Measurements from ENCODE around the gene KAZN.

Gene KAZN

GRCh38 chr1:15049067-15049466, 450.6 kb downstream of the KAZN start:
- Mint-ChIP-seq H3K27ac (no peak overlapping the region), H3K27me3 (ENCODE audit: low read depth, poor library complexity) (peaks cover 2% of the 10 kb centered on the region), H3K4me1 (peaks cover 4% of the 10 kb centered on the region), H3K9me3 (no peaks in the 10 kb centered on the region), H3K4me3 (no peak overlapping the region), H3K36me3 (ENCODE audit: low read depth) (peaks cover 18% of the 10 kb centered on the region)
- DNase-seq: no peak
- no peak for TF ChIP-seq CTCF (IDR thresholded peaks at IDR 0.05)

GRCh38 chr1:15051882-15052528, 453.5 kb downstream of the KAZN start:
- TF ChIP-seq CTCF (IDR thresholded peaks at IDR 0.05): no peak
- H3K9me3 Mint-ChIP-seq: no peaks in the 10 kb centered on the region
- no peak overlapping the region for H3K4me3 Mint-ChIP-seq
- H3K27ac Mint-ChIP-seq: no peak overlapping the region
- H3K36me3 Mint-ChIP-seq (ENCODE audit: low read depth): peaks cover 15% of the 10 kb centered on the region
- no peaks in the 10 kb centered on the region for H3K4me1 Mint-ChIP-seq
- H3K27me3 Mint-ChIP-seq (ENCODE audit: low read depth, poor library complexity): peaks cover 6% of the 10 kb centered on the region
- DNase-seq: no peak

- Mint-ChIP-seq H3K36me3 (ENCODE audit: low read depth) (peaks cover 22% of the 10 kb centered on the region), H3K9me3 (no peaks in the 10 kb centered on the region), H3K4me3 (no peak overlapping the region), H3K27me3 (ENCODE audit: low read depth, poor library complexity) (peaks cover 6% of the 10 kb centered on the region), H3K27ac (no peak overlapping the region), H3K4me1 (no peaks in the 10 kb centered on the region)
- DNase-seq: no peak
- TF ChIP-seq CTCF (IDR thresholded peaks at IDR 0.05): no peak
These were observed 454.7 kb downstream of the KAZN start for GRCh38 chr1:15053153-15053552.

- no peak for DNase-seq
- peaks cover 13% of the 10 kb centered on the region for H3K27me3 Mint-ChIP-seq (ENCODE audit: low read depth, poor library complexity)
- H3K4me3 Mint-ChIP-seq: no peak overlapping the region
- no peaks in the 10 kb centered on the region for H3K9me3 Mint-ChIP-seq
- peaks cover 40% of the 10 kb centered on the region for H3K36me3 Mint-ChIP-seq (ENCODE audit: low read depth)
- peaks cover 5% of the 10 kb centered on the region for H3K4me1 Mint-ChIP-seq
- no peak for TF ChIP-seq CTCF (IDR thresholded peaks at IDR 0.05)
- H3K27ac Mint-ChIP-seq: peak overlapping the region; percentile 47
These were observed 457.4 kb downstream of the KAZN start for GRCh38 chr1:15055736-15056415.

- Mint-ChIP-seq H3K4me3 (no peak overlapping the region), H3K4me1 (peaks cover 5% of the 10 kb centered on the region), H3K27ac (no peak overlapping the region), H3K36me3 (ENCODE audit: low read depth) (peaks cover 45% of the 10 kb centered on the region), H3K9me3 (no peaks in the 10 kb centered on the region), H3K27me3 (ENCODE audit: low read depth, poor library complexity) (peaks cover 13% of the 10 kb centered on the region)
- DNase-seq: no peak
- no peak for TF ChIP-seq CTCF (IDR thresholded peaks at IDR 0.05)
These were observed 458.2 kb downstream of the KAZN start for GRCh38 chr1:15056515-15057285.

Data from nephron progenitor cell (in vitro differentiated cells).